Embryonic facial prominence (tissue), 1 donor: ENCODE data around the gene PPAN.

Experiments used
- DNase-seq: peaks from one replicate; pipeline ENCODE4 v3.0.0-alpha.2; 2016; ENCODE audit errors: extremely low spot score

PPAN gene

DNA sequence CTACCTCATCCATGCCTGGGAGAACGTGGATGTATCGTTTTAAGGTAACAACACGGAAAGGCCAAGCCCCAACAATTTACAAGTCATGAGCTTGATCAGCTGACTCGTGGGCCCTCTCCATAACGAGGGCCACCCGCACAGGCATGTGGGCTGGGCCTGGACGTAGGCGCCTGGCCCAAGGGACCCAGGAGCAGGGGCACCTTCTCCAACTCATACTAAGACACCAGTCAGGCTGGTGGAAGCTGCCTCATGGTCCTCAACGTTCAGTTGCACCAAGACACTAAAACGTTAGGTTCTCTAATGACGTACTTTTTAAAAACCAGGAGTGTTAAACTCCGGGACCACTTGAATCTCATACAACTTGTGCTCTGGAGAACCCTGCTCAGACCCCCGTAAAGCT lies 35.3 kb downstream of the PPAN start:
- DNase-seq, result no peak

DNA sequence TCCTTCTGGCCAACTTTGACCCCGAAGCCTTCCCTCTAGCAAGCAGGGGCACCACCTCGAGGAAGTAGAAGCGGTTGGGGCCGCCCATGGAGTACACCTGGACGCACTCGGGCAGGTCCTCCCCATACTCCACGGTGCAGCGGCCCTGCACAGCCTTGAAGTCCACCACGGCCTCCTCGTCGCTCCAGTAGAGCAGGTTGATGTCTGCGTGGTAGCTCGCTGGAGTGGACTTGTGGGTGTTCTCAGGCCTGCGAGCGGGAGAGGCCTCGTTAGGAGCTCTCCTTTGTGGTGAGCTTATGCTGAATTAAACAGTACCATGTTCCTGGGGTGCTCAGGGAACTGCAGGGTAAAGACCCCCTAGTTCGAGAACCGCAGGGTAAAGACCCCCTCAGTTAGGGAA lies 35.8 kb downstream of the PPAN start:
- no peak for DNase-seq

DNA sequence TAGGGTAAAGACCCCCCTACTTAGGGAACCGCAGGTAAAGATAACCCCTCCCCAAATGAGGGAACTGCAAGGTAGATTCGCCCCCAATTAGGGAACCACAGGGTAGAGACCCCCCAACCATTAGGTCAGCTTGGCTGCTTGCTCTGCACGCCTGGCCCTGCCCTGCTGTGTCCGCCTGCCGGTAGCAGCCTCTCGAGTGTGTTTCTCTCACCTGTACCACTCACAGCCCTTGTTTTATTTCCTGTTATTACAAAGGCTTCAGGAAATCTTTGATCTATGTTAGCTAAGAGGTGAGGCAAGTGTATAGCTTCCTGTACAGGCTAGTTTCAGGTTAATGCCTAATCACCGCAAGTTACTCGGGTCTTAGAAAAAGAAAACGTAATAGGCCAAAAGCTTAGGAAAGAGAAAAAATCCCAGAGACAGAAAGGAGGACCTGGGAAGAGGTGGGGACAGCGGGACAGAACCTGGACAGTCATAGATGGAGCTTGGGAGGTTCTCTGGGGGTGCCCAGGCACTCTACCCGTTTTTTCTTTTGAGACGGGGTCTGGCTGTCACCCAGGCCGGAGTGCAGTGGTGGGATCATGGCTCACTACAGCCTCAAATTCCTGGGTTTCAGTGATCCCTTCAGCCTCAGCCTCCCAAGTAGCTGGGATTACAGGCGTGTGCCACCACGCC lies 36.7 kb downstream of the PPAN start:
- no peak for DNase-seq

DNA sequence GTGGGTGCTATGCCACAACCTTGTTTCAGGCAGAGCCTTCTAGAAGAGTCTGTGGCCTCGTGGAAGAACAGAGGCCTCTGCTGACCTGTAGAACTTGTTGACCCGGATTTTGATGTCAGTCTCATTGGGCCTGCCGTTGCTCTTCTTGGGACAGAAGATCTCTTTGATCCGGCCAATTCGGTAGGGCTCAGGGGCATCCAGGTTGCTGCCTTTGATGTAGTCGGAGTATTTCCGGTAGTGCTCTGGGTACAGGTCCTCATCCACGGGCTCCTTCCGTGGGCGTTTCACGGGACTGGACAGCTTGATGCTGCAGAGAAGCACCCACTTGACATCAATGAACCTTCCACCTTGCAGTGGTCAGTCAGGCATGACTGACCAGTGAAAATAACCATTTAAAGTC lies 37.5 kb downstream of the PPAN start:
- no peak for DNase-seq

DNA sequence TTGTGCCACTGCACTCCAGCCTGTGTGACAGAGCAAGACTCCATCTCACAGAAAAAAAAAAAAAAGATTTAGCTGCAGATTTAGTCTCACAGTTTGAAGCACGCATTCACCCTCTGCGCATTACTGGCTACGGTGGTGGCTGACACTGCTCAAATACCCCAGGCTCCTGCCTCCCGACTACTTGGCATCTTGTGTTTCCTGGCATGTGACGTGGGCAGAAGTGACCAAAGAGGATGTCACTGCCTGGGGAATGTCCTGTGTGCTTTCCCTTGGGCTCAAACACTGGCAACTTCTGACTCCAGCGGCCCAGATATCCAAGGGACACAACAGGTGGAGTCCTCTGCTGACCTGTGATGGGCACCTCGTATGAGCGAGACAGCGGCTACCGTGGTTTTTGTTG lies 38.2 kb downstream of the PPAN start:
- DNase-seq, result no peak

DNA sequence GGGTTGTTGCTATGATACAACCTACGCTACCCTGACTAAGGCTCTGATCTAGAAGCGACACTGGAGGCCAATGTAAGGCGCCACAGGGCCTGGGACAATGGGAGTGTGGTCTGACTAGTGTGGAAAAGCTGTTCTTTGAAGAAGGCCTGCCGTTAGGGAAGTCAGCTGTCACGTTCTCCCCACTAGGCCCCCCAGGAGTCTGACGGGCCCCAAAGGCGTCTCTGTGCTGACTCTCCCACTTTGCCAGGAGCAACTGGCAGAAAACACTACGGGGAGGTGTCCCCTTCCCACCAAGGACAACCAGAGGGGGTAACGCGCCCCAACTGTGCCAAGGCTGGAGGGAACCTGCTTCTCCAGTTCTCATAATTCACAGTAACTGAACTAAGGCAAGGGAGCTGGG lies 38.9 kb downstream of the PPAN start:
- no peak for DNase-seq

DNA sequence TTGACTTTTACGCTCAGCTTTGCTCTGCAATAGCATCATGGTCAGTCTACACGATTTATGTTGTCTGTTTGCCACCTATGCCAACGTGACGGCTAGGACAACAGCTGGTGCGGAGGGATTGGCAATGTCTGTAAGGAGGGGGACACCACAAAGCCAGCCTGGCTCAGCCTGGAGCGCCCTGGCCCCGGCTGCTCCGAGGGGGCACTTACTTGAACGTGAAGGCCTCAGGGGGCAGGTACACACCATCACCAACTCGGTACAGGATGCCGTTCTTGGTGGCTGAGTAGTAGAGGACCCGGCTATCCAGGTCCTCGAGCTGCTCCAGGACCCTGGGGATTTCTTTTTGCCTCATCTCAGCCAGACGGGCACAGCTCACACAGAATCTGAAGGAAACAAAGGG lies 40.0 kb downstream of the PPAN start:
- DNase-seq, result no peak

DNA sequence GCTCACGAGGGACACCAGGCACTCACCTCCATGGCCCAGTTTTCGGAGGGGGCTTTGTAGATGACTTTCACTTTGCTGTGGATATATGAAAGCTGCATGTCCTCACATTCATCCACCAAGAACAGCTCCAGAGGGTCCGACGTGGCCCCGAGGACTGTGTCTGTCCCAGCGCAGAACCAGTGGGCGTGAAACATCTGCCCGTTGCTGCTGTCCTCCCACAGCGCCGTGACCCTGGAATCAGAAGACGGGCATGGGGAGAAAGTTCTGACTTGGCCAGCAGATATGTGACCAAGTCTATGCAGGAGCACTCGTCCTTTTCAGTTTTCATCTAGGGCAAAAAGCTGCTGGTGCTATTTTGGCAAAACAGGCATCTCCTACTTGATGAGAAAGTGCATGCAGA lies 43.3 kb downstream of the PPAN start:
- no peak for DNase-seq

DNA sequence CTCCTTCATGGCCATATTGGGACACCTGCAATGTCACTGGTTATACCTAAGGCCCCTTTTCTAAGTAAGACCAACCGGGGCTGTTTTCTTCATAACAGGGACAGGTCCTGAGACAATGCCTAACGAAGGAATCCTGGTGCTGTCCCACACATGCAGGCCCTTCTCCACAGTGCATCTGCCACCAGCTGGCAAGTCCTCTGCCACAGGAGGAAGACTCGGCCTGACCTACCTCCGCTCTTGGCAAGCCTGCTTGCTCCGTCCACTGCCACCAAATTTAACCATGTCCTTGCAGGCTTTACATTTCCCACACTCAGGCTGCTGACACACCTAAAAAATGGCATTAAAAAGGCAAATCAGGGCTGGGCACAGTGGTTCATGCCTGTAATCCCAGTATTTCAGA lies 45.4 kb downstream of the PPAN start:
- no peak for DNase-seq

DNA sequence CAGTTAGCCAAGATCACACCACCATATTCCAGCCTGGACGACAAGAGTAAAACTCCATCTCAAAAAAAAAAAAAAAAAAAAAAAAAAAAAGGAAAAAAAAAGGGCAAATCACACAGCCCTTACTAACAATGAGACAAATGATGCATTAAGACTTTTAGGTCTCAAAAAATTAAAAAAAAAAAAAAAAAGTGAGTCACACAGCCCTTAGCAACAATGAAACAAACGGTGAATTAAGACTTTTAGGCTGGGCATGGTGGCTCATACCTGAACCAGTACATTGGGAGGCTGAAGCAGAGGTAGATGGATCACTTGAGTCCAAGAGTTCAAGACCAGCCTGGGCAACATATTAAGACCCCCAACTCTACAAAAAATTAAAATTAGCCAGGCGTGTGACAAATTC lies 45.9 kb downstream of the PPAN start:
- DNase-seq, result no peak

DNA sequence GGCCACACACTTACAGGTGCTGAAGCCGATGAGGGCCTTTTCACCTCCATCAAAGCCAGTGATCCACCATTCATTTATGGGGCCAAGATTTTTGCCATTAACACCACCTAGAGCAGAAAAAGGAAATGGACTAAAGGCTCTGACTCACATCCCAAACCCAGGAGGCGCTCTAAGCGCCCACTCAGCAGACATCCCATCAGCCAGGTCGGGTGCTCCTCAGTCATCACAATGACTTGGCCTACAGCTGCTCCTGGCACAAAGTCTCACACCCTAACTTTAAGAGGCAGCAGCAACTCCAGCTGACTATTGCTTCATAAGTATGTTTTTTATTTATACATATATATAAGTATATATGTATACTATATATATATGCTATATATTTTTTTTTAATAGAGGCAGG lies 49.7 kb downstream of the PPAN start:
- DNase-seq, result no peak

DNA sequence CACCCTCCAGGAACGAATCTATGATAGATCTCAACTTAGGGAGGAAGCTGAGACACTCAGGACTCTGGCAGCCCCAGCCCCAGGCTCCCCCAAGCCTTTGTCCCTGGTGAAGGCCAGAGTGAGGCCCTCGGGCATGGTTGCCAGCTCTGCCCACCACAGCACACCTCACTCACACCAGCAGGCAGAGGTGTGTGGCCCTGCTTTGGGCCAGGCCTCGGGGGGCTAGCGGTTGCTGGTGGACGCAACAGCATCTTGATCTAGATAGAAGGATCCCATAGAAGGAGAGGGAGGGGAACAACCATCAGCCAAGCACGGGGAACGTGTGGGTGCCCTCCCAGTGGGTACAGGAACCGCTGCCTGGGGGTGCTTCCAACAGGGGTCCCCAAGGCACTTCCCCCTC lies 51.9 kb downstream of the PPAN start:
- DNase-seq, result no peak

DNA sequence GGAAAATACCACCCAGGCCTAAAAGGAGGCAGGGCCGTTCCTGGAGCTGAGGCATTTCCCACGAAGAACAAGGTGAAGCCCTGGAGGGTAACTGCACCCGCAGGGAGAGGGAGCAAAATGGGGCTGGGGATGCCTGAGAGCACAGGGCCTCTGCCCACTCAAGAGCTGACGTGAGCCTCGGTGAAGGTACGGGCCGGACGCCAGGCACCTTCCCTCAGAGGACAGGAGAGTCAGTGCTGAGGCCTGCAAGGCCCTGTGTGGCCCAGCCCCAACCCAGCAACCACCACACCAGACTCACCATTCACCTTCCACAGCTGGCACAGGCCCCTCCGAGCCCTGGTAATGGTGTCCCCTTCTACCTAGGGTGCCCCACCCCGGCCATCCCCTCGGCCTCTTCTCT lies 52.3 kb downstream of the PPAN start:
- no peak for DNase-seq

DNA sequence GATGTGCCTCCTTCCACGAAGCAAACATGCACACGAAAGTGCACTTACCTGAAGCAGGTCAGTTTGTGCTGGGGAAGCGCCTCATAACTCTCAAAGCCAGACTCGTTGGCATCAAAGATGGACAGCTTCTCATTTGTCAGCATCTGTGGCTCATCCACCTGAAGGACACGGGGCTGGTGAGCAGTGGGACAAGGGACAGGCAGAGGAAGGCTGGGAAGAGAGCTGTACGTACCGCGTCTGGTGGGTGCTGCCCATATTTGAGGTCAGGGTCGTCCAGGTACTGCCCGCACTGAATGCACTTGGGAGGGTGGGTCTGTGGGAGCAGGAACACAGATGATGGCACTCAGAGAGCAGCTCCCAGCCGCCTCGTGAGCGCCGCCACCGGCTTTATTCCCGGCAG lies 53.4 kb downstream of the PPAN start:
- DNase-seq, result no peak
